ENCODE data around the gene KCNK6.

- TF ChIP-seq E2F1 (CRISPR knock-in tag; IDR thresholded peaks at IDR 0.05) (no peak), ZNF512 (CRISPR knock-in tag; IDR thresholded peaks at IDR 0.05; ENCODE audit: borderline replicate concordance) (no peak), CDX4 (CRISPR knock-in tag; IDR thresholded peaks at IDR 0.05; ENCODE audit: borderline replicate concordance) (no peak), CTCF (IDR thresholded peaks at IDR 0.05) (no peak), USF2 (CRISPR knock-in tag; IDR thresholded peaks at IDR 0.05) (no peak), ARID4B (CRISPR knock-in tag; IDR thresholded peaks at IDR 0.05; ENCODE audit: borderline replicate concordance) (no peak)
Measured at GRCh38 chr19:38376576-38376975, 56.9 kb downstream of the KCNK6 start.

All from WTC11 (cell line).